Activated naive CD4-positive, alpha-beta T cell (primary cell): ENCODE results near the gene GTF3C4.
"Not testable (repeated sequence)": the region's sequence is repeated elsewhere in the genome, so short reads cannot be mapped to it uniquely, and the experiment has no call there.

Experiments
- DNase-seq, 4 experiments: peaks; one replicate each; lab custom pipeline; 2025; lab: John Stamatoyannopoulos, UW

The GTF3C4 gene

GRCh38 chr9:132698989-132699388 is 28.7 kb downstream of the GTF3C4 start:
- no peak for DNase-seq

- DNase-seq: no peak
Observed at GRCh38 chr9:132699956-132700355, 29.7 kb downstream of the GTF3C4 start.

GRCh38 chr9:132702254-132702653 is 32.0 kb downstream of the GTF3C4 start:
- no peak for DNase-seq

GRCh38 chr9:132703336-132703735 is 33.1 kb downstream of the GTF3C4 start:
- no peak for DNase-seq

- DNase-seq: no peak
Observed at GRCh38 chr9:132708239-132708638, 38.0 kb downstream of the GTF3C4 start.

- no peak for DNase-seq
Observed at GRCh38 chr9:132708769-132709430, 38.6 kb downstream of the GTF3C4 start.

- DNase-seq: no peak
Observed at GRCh38 chr9:132710333-132710732, 40.1 kb downstream of the GTF3C4 start.

GRCh38 chr9:132711152-132711551 is 40.9 kb downstream of the GTF3C4 start:
- DNase-seq: not testable (repeated sequence)

GRCh38 chr9:132711846-132712245 is 41.6 kb downstream of the GTF3C4 start:
- DNase-seq: no peak

GRCh38 chr9:132712753-132713152 is 42.5 kb downstream of the GTF3C4 start:
- no peak for DNase-seq

- DNase-seq: no peak
Observed at GRCh38 chr9:132716007-132716406, 45.7 kb downstream of the GTF3C4 start.

GRCh38 chr9:132717326-132717945 is 47.2 kb downstream of the GTF3C4 start:
- no peak for DNase-seq

- not testable (repeated sequence) for DNase-seq
Observed at GRCh38 chr9:132718381-132718928, 48.2 kb downstream of the GTF3C4 start.

- no peak for DNase-seq
Observed at GRCh38 chr9:132721661-132722060, 51.4 kb downstream of the GTF3C4 start.

GRCh38 chr9:132722564-132723065 is 52.4 kb downstream of the GTF3C4 start:
- no peak for DNase-seq

- no peak for DNase-seq
Observed at GRCh38 chr9:132723809-132724208, 53.5 kb downstream of the GTF3C4 start.

GRCh38 chr9:132725306-132725705 is 55.0 kb downstream of the GTF3C4 start:
- no peak for DNase-seq

- DNase-seq: no peak
Observed at GRCh38 chr9:132726576-132727130, 56.4 kb downstream of the GTF3C4 start.

- DNase-seq: no peak
Observed at GRCh38 chr9:132728071-132728470, 57.8 kb downstream of the GTF3C4 start.

- DNase-seq: no peak
Observed at GRCh38 chr9:132728497-132728896, 58.2 kb downstream of the GTF3C4 start.

- DNase-seq: no peak
Observed at GRCh38 chr9:132729235-132729890, 59.1 kb downstream of the GTF3C4 start.
